RWPE2 (cell line): ENCODE results near the gene PDP2.

Experiments
- ATAC-seq: fragments of 200-7000 bp; cut with Tn5 transposase; 3 replicates; pipeline ENCODE4 v1.9.1; 2021; ENCODE audit warnings: low read depth
- DNase-seq: peaks from one replicate; pipeline ENCODE4 v3.0.0-alpha.2; 2020; ENCODE audit warnings: low spot score
- H3K27ac ChIP-seq: fragments of 450-650 bp; 2 replicates; pipeline ENCODE4 v1.5.1; 2017; ENCODE audit warnings: mild to moderate bottlenecking; ENCODE audit not compliant: poor library complexity, severe bottlenecking
- H3K27me3 ChIP-seq: fragments of 250-450 bp; sonication (Bioruptor Pico); 2 replicates; pipeline ENCODE4 v1.5.1; 2021; ENCODE audit warnings: mild to moderate bottlenecking, moderate library complexity; ENCODE audit not compliant: insufficient read depth, poor library complexity, severe bottlenecking
- H3K36me3 ChIP-seq: fragments of 250-450 bp; sonication (Bioruptor Pico); 2 replicates; pipeline ENCODE4 v1.5.1; 2020; ENCODE audit warnings: low read depth, mild to moderate bottlenecking, moderate library complexity
- H3K4me1 ChIP-seq: fragments of 250-450 bp; sonication (Bioruptor Pico); 2 replicates; pipeline ENCODE4 v1.5.1; 2021; ENCODE audit warnings: mild to moderate bottlenecking, moderate library complexity; ENCODE audit not compliant: insufficient read depth, poor library complexity, severe bottlenecking
- H3K4me3 ChIP-seq: fragments of 250-450 bp; sonication (Bioruptor Pico); 2 replicates; pipeline ENCODE4 v1.5.1; 2021; ENCODE audit warnings: mild to moderate bottlenecking, moderate library complexity; ENCODE audit not compliant: severe bottlenecking
- H3K9me3 ChIP-seq: fragments of 250-450 bp; sonication (Bioruptor Pico); 2 replicates; pipeline ENCODE4 v1.5.1; 2021; ENCODE audit warnings: mild to moderate bottlenecking, moderate library complexity; ENCODE audit not compliant: severe bottlenecking
- CTCF ChIP-seq: fragments of 450-650 bp; IDR thresholded peaks from one replicate; pipeline ENCODE4 v1.5.1; 2017; ENCODE audit warnings: mild to moderate bottlenecking, moderate library complexity; ENCODE audit not compliant: poor library complexity, severe bottlenecking

The PDP2 gene

DNA sequence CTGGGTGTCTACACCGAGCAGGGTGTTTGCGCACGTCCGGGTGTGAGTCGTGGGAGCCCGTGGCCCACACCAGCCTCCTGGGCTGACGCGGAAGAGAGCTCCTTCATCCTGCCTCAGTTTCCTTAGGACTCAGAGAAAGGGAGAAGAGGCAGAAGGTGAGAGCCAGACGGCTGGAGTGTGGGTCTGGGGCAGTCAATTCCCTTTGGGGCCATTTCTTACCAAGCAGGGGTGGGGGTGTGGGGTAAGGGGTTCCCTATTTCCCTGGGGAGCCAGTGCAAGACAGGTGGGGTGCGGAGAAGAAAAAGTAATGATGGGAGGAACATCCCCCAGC lies 35.3 kb upstream of the PDP2 start:
- Histone ChIP-seq H3K9me3 (no peaks in the 10 kb centered on the region), H3K27ac (no peak overlapping the region), H3K4me1 (no peaks in the 10 kb centered on the region), H3K36me3 (no peaks in the 10 kb centered on the region), H3K27me3 (peaks cover 30% of the 10 kb centered on the region), H3K4me3 (peak overlapping the region; percentile 10)
- TF ChIP-seq CTCF = no peak
- ATAC-seq (no peak; the same call in 2 of the 3 replicates), DNase-seq (peak; percentile 27)

GRCh38 chr16:66845791-66846221 lies 34.5 kb upstream of the PDP2 start:
- Histone ChIP-seq H3K27ac (no peak overlapping the region), H3K9me3 (no peaks in the 10 kb centered on the region), H3K4me3 (no peak overlapping the region), H3K4me1 (no peaks in the 10 kb centered on the region), H3K27me3 (peaks cover 30% of the 10 kb centered on the region), H3K36me3 (no peaks in the 10 kb centered on the region)
- peak; percentile 45 for DNase-seq
- no peak for ATAC-seq
- TF ChIP-seq CTCF = no peak

DNA sequence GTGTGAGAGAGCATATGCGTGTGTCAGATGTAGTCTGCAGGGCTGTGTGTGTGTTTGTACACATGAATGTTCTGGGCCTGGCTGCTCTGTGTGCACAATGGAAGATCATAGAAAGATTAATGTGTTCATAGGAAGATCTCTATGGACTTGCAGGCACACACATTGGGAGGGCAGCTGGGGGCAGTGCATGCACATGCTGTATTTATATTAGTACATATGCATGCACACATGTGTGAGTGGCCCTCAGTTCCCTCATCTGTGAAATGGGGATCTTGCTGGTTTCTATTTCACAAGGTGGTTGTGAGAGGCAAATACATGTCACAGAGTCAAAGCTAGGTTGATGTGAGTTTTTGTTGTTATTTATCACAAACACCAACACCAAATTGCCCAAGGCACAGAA lies 34.0 kb upstream of the PDP2 start:
- Histone ChIP-seq H3K4me1 (no peaks in the 10 kb centered on the region), H3K4me3 (no peak overlapping the region), H3K36me3 (no peaks in the 10 kb centered on the region), H3K27me3 (peaks cover 30% of the 10 kb centered on the region), H3K27ac (no peak overlapping the region), H3K9me3 (no peaks in the 10 kb centered on the region)
- no peak for TF ChIP-seq CTCF
- DNase-seq (peak; percentile 28), ATAC-seq (no peak)

GRCh38 chr16:66846831-66847230 lies 33.5 kb upstream of the PDP2 start:
- no peak for ATAC-seq
- peaks cover 30% of the 10 kb centered on the region for H3K27me3 ChIP-seq
- H3K4me1 ChIP-seq = no peaks in the 10 kb centered on the region

More at GRCh38 chr16:66846831-66847230, 33.5 kb upstream of the PDP2 start:
- TF ChIP-seq CTCF = no peak
- peak; percentile 21 for DNase-seq
- Histone ChIP-seq H3K27ac (no peak overlapping the region), H3K36me3 (no peaks in the 10 kb centered on the region), H3K9me3 (no peaks in the 10 kb centered on the region), H3K4me3 (no peak overlapping the region)
